GM12878 (cell line): ENCODE results near the gene FUBP3. TPM values are rescaled to one million over a fixed set of nuclear protein-coding genes. Genes with fewer than 3 reads are reported as not detected.

Experiments used
- ATAC-seq: fragments of 200-7000 bp; cut with Tn5 transposase; 3 replicates; pipeline ENCODE4 v1.9.1; 2020; ENCODE audit warnings: mild to moderate bottlenecking, moderate library complexity
- BruUV-seq: library from RNA; stranded (reverse); fragments of 400-500 nt; replicated peaks from 2 replicates; lab custom pipeline; 2021; lab: Mats Ljungman, UMichigan
- CTCF ChIA-PET: fragments of 300-600 bp; sonication (Branson Sonifier 250); formaldehyde crosslinking; extraction: SDS; loops from one replicate; lab custom pipeline; 2021; ENCODE audit warnings: inconsistent platforms; lab: Yijun Ruan, JAX
- POLR2A ChIA-PET: fragments of 350-600 bp; formaldehyde crosslinking; extraction: SDS; loops from one replicate; lab custom pipeline; 2021; ENCODE audit warnings: inconsistent platforms; lab: Charles Lee
- RAD21 ChIA-PET: fragments of 300-600 bp; sonication (Branson Sonifier 250); formaldehyde crosslinking; loops from one replicate; lab custom pipeline; 2023; ENCODE audit warnings: antibody characterized with exemption; ENCODE audit not compliant: unreplicated experiment; lab: Charles Lee
- SMC1A ChIA-PET: fragments of 300-600 bp; sonication (Branson Sonifier 250); formaldehyde crosslinking; loops from one replicate; lab custom pipeline; 2023; ENCODE audit not compliant: unreplicated experiment, uncharacterized antibody; lab: Charles Lee
- DNase-seq: peaks from one replicate; pipeline ENCODE4 v3.0.0-alpha.2; 2011; ENCODE audit warnings: low read depth, low spot score
- FAIRE-seq: peaks from 3 replicates; lab custom pipeline; 2011; peaks lifted over from hg19 to GRCh38; lab: Jason Lieb, UNC
- H2AFZ ChIP-seq: 2 replicates; pipeline ENCODE4 v1.6.0; 2011; ENCODE audit warnings: low read depth, low read length, control low read depth; ENCODE audit not compliant: control insufficient read depth
- H3K27ac ChIP-seq: 2 replicates; pipeline ENCODE4 v1.5.1; 2011; ENCODE audit warnings: control low read depth; ENCODE audit not compliant: control insufficient read depth, insufficient read depth
- H3K27me3 ChIP-seq, 2 experiments: replicated peaks in 1 of 2; 2 replicates each; pipeline versions ENCODE4 v1.6.0 to v1.6.1; 2011; ENCODE audit warnings: low read length in 1 of 2; ENCODE audit not compliant: control insufficient read depth in 2 of 2, insufficient read depth in 2 of 2
- H3K36me3 ChIP-seq, 2 experiments: 2 replicates each; pipeline ENCODE4 v1.5.1; 2011; ENCODE audit warnings: low read length in 1 of 2; ENCODE audit not compliant: control insufficient read depth in 2 of 2, insufficient read depth in 2 of 2
- H3K4me1 ChIP-seq: 2 replicates; pipeline ENCODE4 v1.6.1; 2011; ENCODE audit warnings: mild to moderate bottlenecking, low read length, moderate library complexity, mixed read lengths; ENCODE audit not compliant: control insufficient read depth, insufficient read depth
- H3K4me2 ChIP-seq: 2 replicates; pipeline ENCODE4 v1.6.0; 2011; ENCODE audit warnings: control low read depth; ENCODE audit not compliant: control insufficient read depth, insufficient read depth
- H3K4me3 ChIP-seq: fragments of 200-600 bp; sonication (generic); 2 replicates; pipeline ENCODE4 v1.5.1; 2016
- H3K79me2 ChIP-seq: 2 replicates; pipeline ENCODE4 v1.6.0; 2011; ENCODE audit warnings: low read length; ENCODE audit not compliant: control insufficient read depth, insufficient read depth
- H3K9ac ChIP-seq: 2 replicates; pipeline ENCODE4 v1.8.0; 2011; ENCODE audit warnings: low read length, control low read depth, mixed read lengths; ENCODE audit not compliant: control insufficient read depth, insufficient read depth
- H3K9me3 ChIP-seq: replicated peaks from 3 replicates; pipeline ENCODE4 v1.5.1; 2011; ENCODE audit warnings: mild to moderate bottlenecking, low read length; ENCODE audit not compliant: control insufficient read depth, insufficient read depth
- H4K20me1 ChIP-seq: 2 replicates; pipeline ENCODE4 v1.6.0; 2011; ENCODE audit not compliant: control insufficient read depth, insufficient read depth
- BRCA1 ChIP-seq: IDR thresholded peaks from 2 replicates; pipeline ENCODE4 v1.6.1; 2011; ENCODE audit warnings: low read depth, low read length, improper control_type of control experiment
- E2F4 ChIP-seq: IDR thresholded peaks from 2 replicates; pipeline ENCODE4 v1.6.1; 2012; ENCODE audit warnings: low read depth, low read length, improper control_type of control experiment
- ESRRA ChIP-seq: IDR thresholded peaks from 2 replicates; pipeline ENCODE4 v1.6.1; 2012; ENCODE audit warnings: mild to moderate bottlenecking, low read length, improper control_type of control experiment
- FOS ChIP-seq: IDR thresholded peaks from 3 replicates; pipeline ENCODE4 v1.6.1; 2011; ENCODE audit warnings: borderline replicate concordance; ENCODE audit not compliant: insufficient read length; ENCODE audit errors: extremely low read depth
- KDM1A ChIP-seq: fragments of 200-600 bp; sonication (generic); IDR thresholded peaks from 2 replicates; pipeline ENCODE4 v1.6.1; 2016; ENCODE audit warnings: borderline replicate concordance
- NKRF ChIP-seq: fragments of 450-650 bp; conservative IDR thresholded peaks from 2 replicates; pipeline ENCODE4 v1.6.1; 2017; ENCODE audit warnings: mild to moderate bottlenecking, moderate library complexity
- NR2C1 ChIP-seq: fragments of 450-650 bp; IDR thresholded peaks from 2 replicates; pipeline ENCODE4 v1.6.1; 2017; ENCODE audit warnings: antibody characterized with exemption, mild to moderate bottlenecking, moderate library complexity
- RAD21 ChIP-seq: IDR thresholded peaks from 2 replicates; pipeline ENCODE4 v1.6.1; 2011; ENCODE audit warnings: mild to moderate bottlenecking, low read depth, low read length, moderate library complexity; ENCODE audit not compliant: insufficient read depth
- RBBP5 ChIP-seq: fragments of 200-600 bp; sonication (generic); conservative IDR thresholded peaks from 2 replicates; pipeline ENCODE4 v1.6.1; 2016
- SUZ12 ChIP-seq: fragments of 200-600 bp; sonication (generic); IDR thresholded peaks from one replicate; pipeline ENCODE4 v1.6.1; 2018; ENCODE audit warnings: antibody characterized with exemption, mild to moderate bottlenecking; ENCODE audit not compliant: unreplicated experiment
- TARDBP ChIP-seq: IDR thresholded peaks from 2 replicates; pipeline ENCODE4 v1.6.1; 2016; ENCODE audit warnings: borderline replicate concordance
- ZNF622 ChIP-seq: fragments of 450-650 bp; IDR thresholded peaks from 2 replicates; pipeline ENCODE4 v1.6.1; 2017; ENCODE audit warnings: mild to moderate bottlenecking, inconsistent platforms
- WGBS: methylation state at CpG from one replicate; pipeline ENCODE4 v1.1.6; 2016; ENCODE audit warnings: low lambda C conversion rate; ENCODE audit not compliant: insufficient replicate concordance, insufficient coverage; ENCODE audit errors: missing lambda C conversion rate; 5-methylcytosine and 5-hydroxymethylcytosine counted together
- in situ Hi-C: fragments of 300-500 bp; cut with MboI; formaldehyde crosslinking; loops from 9 replicates; pipeline ENCODE4 v1.14.3; 2018; ENCODE audit warnings: mixed read lengths
- intact Hi-C: fragments of 100-400 bp; cut with micrococcal nuclease; formaldehyde crosslinking; loops from one replicate; pipeline ENCODE4 v1.14.2; 2022; ENCODE audit not compliant: unreplicated experiment
- polyA plus RNA-seq, 11 experiments: library from polyadenylated mRNA; depleted of rRNA in 4 of 11; unstranded in 6 of 11; stranded (reverse) in 5 of 11; fragments of >200 nt; fragmentation: Nextera tagmentation in 4 of 11; fragmentation: Illumina TruSeq in 1 of 11; extraction: Ambion mirVana in 4 of 11; extraction: Trizol in 1 of 11; gene quantifications; 1 replicate in 1 of 11; 2 replicates in 10 of 11; pipeline versions ENCODE4 v1.2.1 to v1.2.3, GENCODE V29; 2011 to 2016; ENCODE audit warnings: inconsistent platforms in 2 of 11, missing spikeins in 2 of 11, low read depth in 1 of 11
- total RNA-seq, 4 experiments: library from RNA; depleted of rRNA in 3 of 4; stranded (reverse); fragments of >200 nt in 3 of 4; fragmentation: Illumina TruSeq in 1 of 4; extraction: Trizol in 1 of 4; gene quantifications; 2 replicates each; pipeline versions ENCODE4 v1.2.1 to v1.2.3, GENCODE V29; 2013 to 2021
- TF ChIP-seq, protein P1 (sequence below): IDR thresholded peaks from 2 replicates; pipeline ENCODE4 v1.6.1; 2011; ENCODE audit warnings: low read depth, mild to moderate bottlenecking, low read length, moderate library complexity, borderline replicate concordance; ENCODE audit errors: extremely low read depth

FUBP3 gene
- total and polyA plus RNA-seq, 10 of the 15 experiments (the other 5 are each of a cell fraction or from before 2014, with no cell fraction given) = 2.4 to 49.4 (median 37.2) TPM

- ChIA-PET SMC1A (no interaction called here), CTCF (no interaction called here), POLR2A (interaction anchor here (0.7 kb wide), 1 partner anchor 1265 kb away, joined by 4 read pairs; no protein-coding TSS in a partner anchor), RAD21 (no interaction called here)
- no peak overlapping the region for H3K4me3 ChIP-seq
- intact Hi-C loops (no loop called here), in situ Hi-C loops (no loop called here)
- BruUV-seq = no TSS peak
- H3K4me2 ChIP-seq = no peak overlapping the region
- no peaks in the 10 kb centered on the region for H3K36me3 ChIP-seq
- no peak overlapping the region for H2AFZ ChIP-seq
- no peaks in the 10 kb centered on the region for H4K20me1 ChIP-seq
- no peak for DNase-seq
- WGBS = 34% methylated on average over 6 of the region's 6 CpGs
- peaks cover 2 to 3% of the 10 kb centered on the region in 2 experiments; a peak in 3 of 4 replicates for H3K27me3 ChIP-seq
- H3K9me3 ChIP-seq = no peaks in the 10 kb centered on the region
- no peak for ATAC-seq
- FAIRE-seq = no peak
- no peaks in the 10 kb centered on the region for H3K79me2 ChIP-seq
- H3K27ac ChIP-seq = no peak overlapping the region
- H3K9ac ChIP-seq = no peak overlapping the region
- TF ChIP-seq NKRF (no peak), RBBP5 (no peak), TARDBP (no peak), FOS (no peak)
- no peaks in the 10 kb centered on the region for H3K4me1 ChIP-seq
These were observed 35.5 kb upstream of the FUBP3 start for GRCh38 chr9:130543859-130544258.

- Histone ChIP-seq H3K36me3 (no peaks in the 10 kb centered on the region), H2AFZ (no peak overlapping the region), H3K9ac (no peak overlapping the region), H3K4me1 (no peaks in the 10 kb centered on the region), H3K27me3 (peaks cover 2 to 3% of the 10 kb centered on the region in 2 experiments; a peak in 3 of 4 replicates), H3K79me2 (no peaks in the 10 kb centered on the region), H3K27ac (no peak overlapping the region), H3K4me3 (no peak overlapping the region), H3K9me3 (no peaks in the 10 kb centered on the region; the same call in 2 of the 3 replicates), H4K20me1 (no peaks in the 10 kb centered on the region), H3K4me2 (no peak overlapping the region)
- ATAC-seq = no peak
- ChIA-PET CTCF (no interaction called here), RAD21 (no interaction called here), POLR2A (interaction anchor here (0.7 kb wide), 1 partner anchor 1265 kb away, joined by 4 read pairs; no protein-coding TSS in a partner anchor), SMC1A (no interaction called here)
- BruUV-seq = no TSS peak
- FAIRE-seq = no peak
- in situ Hi-C loops = no loop called here
- 16% methylated on average over 6 of the region's 9 CpGs for WGBS
- no peak for DNase-seq
- intact Hi-C loops = no loop called here
- TF ChIP-seq, protein P1, sequence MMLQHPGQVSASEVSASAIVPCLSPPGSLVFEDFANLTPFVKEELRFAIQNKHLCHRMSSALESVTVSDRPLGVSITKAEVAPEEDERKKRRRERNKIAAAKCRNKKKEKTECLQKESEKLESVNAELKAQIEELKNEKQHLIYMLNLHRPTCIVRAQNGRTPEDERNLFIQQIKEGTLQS = no peak
- TF ChIP-seq NR2C1 (no peak), ZNF622 (no peak), BRCA1 (no peak), SUZ12 (no peak), ESRRA (no peak), KDM1A (no peak), RAD21 (no peak), E2F4 (no peak)
These were observed 35.0 kb upstream of the FUBP3 start for GRCh38 chr9:130544364-130544763.
